C4-2B (cell line): ENCODE measurements around the gene CPA2.
"Not testable (repeated sequence)": the region's sequence is repeated elsewhere in the genome, so short reads cannot be mapped to it uniquely, and the experiment has no call there.

ENCODE experiments used
- ZFX ChIP-seq: fragments of 450-650 bp; IDR thresholded peaks from 2 replicates; pipeline ENCODE4 v1.6.1; 2017
- TF ChIP-seq, protein P1 (sequence below): fragments of 450-650 bp; conservative IDR thresholded peaks from 2 replicates; pipeline ENCODE4 v1.5.1; 2017; ENCODE audit warnings: mild to moderate bottlenecking

GRCh38 chr7:130249626-130250025 lies 17.0 kb upstream of the CPA2 start:
- TF ChIP-seq, protein P1, sequence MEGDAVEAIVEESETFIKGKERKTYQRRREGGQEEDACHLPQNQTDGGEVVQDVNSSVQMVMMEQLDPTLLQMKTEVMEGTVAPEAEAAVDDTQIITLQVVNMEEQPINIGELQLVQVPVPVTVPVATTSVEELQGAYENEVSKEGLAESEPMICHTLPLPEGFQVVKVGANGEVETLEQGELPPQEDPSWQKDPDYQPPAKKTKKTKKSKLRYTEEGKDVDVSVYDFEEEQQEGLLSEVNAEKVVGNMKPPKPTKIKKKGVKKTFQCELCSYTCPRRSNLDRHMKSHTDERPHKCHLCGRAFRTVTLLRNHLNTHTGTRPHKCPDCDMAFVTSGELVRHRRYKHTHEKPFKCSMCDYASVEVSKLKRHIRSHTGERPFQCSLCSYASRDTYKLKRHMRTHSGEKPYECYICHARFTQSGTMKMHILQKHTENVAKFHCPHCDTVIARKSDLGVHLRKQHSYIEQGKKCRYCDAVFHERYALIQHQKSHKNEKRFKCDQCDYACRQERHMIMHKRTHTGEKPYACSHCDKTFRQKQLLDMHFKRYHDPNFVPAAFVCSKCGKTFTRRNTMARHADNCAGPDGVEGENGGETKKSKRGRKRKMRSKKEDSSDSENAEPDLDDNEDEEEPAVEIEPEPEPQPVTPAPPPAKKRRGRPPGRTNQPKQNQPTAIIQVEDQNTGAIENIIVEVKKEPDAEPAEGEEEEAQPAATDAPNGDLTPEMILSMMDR = not testable (repeated sequence)
- not testable (repeated sequence) for TF ChIP-seq ZFX
